ENCODE data around the gene RBM44.
"Not testable (repeated sequence)": the region's sequence is repeated elsewhere in the genome, so short reads cannot be mapped to it uniquely, and the experiment has no call there.

The RBM44 gene

GRCh38 chr2:237866101-237866621 lies 67.6 kb downstream of the RBM44 start:
- CTCF ChIA-PET, result interaction anchor here (0.6 to 1.1 kb wide), 2 partner anchors 12 to 394 kb away, joined by 3 read pairs; no protein-coding TSS in a partner anchor
- Histone ChIP-seq H3K4me3 (ENCODE audit: low read depth, low read length) (no peak overlapping the region), H3K4me1 (ENCODE audit: control insufficient read depth, insufficient read depth, low read length) (peaks cover 1% of the 10 kb centered on the region), H3K36me3 (ENCODE audit: control insufficient read depth in 2 of 2, insufficient read depth in 1 of 2, low read length in 2 of 2) (no peaks in the 10 kb centered on the region), H3K27ac (ENCODE audit: extremely low read depth, low read depth, low read length) (no peak overlapping the region), H3K9me3 (ENCODE audit: control insufficient read depth, insufficient read depth, low read depth, low read length) (no peaks in the 10 kb centered on the region)
- TF ChIP-seq ZNF335 (tag by site-specific recombination; conservative IDR thresholded peaks at IDR 0.05), result peak; percentile 67
- no peak for TF ChIP-seq TSHZ1 (tag by site-specific recombination; IDR thresholded peaks at IDR 0.05; ENCODE audit: borderline replicate concordance)
- TF ChIP-seq TCF7L2 (IDR thresholded peaks at IDR 0.05; ENCODE audit: borderline replicate concordance, low read depth, low read length), result no peak
- POLR2A ChIA-PET, result no interaction called here

GRCh38 chr2:237867465-237867864 lies 68.9 kb downstream of the RBM44 start:
- Histone ChIP-seq H3K4me1 (ENCODE audit: control insufficient read depth, insufficient read depth, low read length) (no peaks in the 10 kb centered on the region), H3K36me3 (ENCODE audit: control insufficient read depth in 2 of 2, insufficient read depth in 1 of 2, low read length in 2 of 2) (no peaks in the 10 kb centered on the region), H3K4me3 (ENCODE audit: low read depth, low read length) (no peak overlapping the region), H3K27ac (ENCODE audit: extremely low read depth, low read depth, low read length) (no peak overlapping the region), H3K9me3 (ENCODE audit: control insufficient read depth, insufficient read depth, low read depth, low read length) (no peaks in the 10 kb centered on the region)
- CTCF ChIA-PET, result no interaction called here
- POLR2A ChIA-PET, result no interaction called here
- TF ChIP-seq ZNF221 (tag by site-specific recombination; IDR thresholded peaks at IDR 0.05; ENCODE audit: borderline replicate concordance) (no peak), ZNF24 (tag by site-specific recombination; IDR thresholded peaks at IDR 0.05) (no peak), ZNF610 (tag by site-specific recombination; IDR thresholded peaks at IDR 0.05; ENCODE audit: borderline replicate concordance) (no peak), ZNF23 (tag by site-specific recombination; IDR thresholded peaks at IDR 0.05; ENCODE audit: borderline replicate concordance) (no peak), ZFP37 (tag by site-specific recombination; IDR thresholded peaks at IDR 0.05) (no peak), TCF7L2 (IDR thresholded peaks at IDR 0.05; ENCODE audit: borderline replicate concordance, low read depth, low read length) (no peak), ZNF398 (tag by site-specific recombination; IDR thresholded peaks at IDR 0.05) (no peak), ZNF514 (tag by site-specific recombination; IDR thresholded peaks at IDR 0.05) (no peak), ZNF341 (tag by site-specific recombination; IDR thresholded peaks at IDR 0.05; ENCODE audit: low read depth) (no peak), ZBTB17 (tag by site-specific recombination; IDR thresholded peaks at IDR 0.05) (no peak), ZNF558 (tag by site-specific recombination; IDR thresholded peaks at IDR 0.05) (no peak), ZNF350 (tag by site-specific recombination; IDR thresholded peaks at IDR 0.05) (no peak), ZNF426 (tag by site-specific recombination; IDR thresholded peaks at IDR 0.05) (no peak), HIC1 (tag by site-specific recombination; IDR thresholded peaks at IDR 0.05) (no peak), WT1 (tag by site-specific recombination; IDR thresholded peaks at IDR 0.05) (no peak), ZNF792 (tag by site-specific recombination; IDR thresholded peaks at IDR 0.05) (no peak), ZNF548 (tag by site-specific recombination; IDR thresholded peaks at IDR 0.05) (no peak), ZNF184 (tag by site-specific recombination; IDR thresholded peaks at IDR 0.05) (no peak)

- POLR2A ChIA-PET, result interaction anchor here (0.6 to 0.7 kb wide), 2 partner anchors 197 to 231 kb away, joined by 4 to 6 read pairs; no protein-coding TSS in a partner anchor
- CTCF ChIA-PET; H3K9me3 ChIP-seq (ENCODE audit: control insufficient read depth, insufficient read depth, low read depth, low read length); H3K4me3 ChIP-seq (ENCODE audit: low read depth, low read length); H3K4me1 ChIP-seq (ENCODE audit: control insufficient read depth, insufficient read depth, low read length); H3K36me3 ChIP-seq (ENCODE audit: control insufficient read depth in 2 of 2, insufficient read depth in 1 of 2, low read length in 2 of 2); H3K27ac ChIP-seq (ENCODE audit: extremely low read depth, low read depth, low read length): not testable (repeated sequence)
Observed at GRCh38 chr2:237868074-237868473, 69.5 kb downstream of the RBM44 start.

Data from HEK293 (cell line).